Measurements from ENCODE around the gene GOLGA7B.

The GOLGA7B gene

GRCh38 chr10:97898429-97898828 lies 48.8 kb downstream of the GOLGA7B start:
- DNase-seq = no peak

GRCh38 chr10:97901381-97901780 lies 51.7 kb downstream of the GOLGA7B start:
- no peak for DNase-seq

GRCh38 chr10:97903128-97904017 lies 53.7 kb downstream of the GOLGA7B start:
- DNase-seq = no peak

- DNase-seq = no peak
Observed at GRCh38 chr10:97904018-97904381, 54.4 kb downstream of the GOLGA7B start.

- no peak for DNase-seq
Observed at GRCh38 chr10:97904576-97904975, 54.9 kb downstream of the GOLGA7B start.

- no peak for DNase-seq
Observed at GRCh38 chr10:97905276-97905675, 55.6 kb downstream of the GOLGA7B start.

GRCh38 chr10:97907211-97907610 lies 57.6 kb downstream of the GOLGA7B start:
- no peak for DNase-seq

GRCh38 chr10:97907830-97908229 lies 58.2 kb downstream of the GOLGA7B start:
- no peak for DNase-seq

GRCh38 chr10:97910661-97911060 lies 61.0 kb downstream of the GOLGA7B start:
- no peak for DNase-seq

GRCh38 chr10:97911217-97911616 lies 61.6 kb downstream of the GOLGA7B start:
- no peak for DNase-seq

- no peak for DNase-seq
Observed at GRCh38 chr10:97913193-97913592, 63.5 kb downstream of the GOLGA7B start.

- no peak for DNase-seq
Observed at GRCh38 chr10:97913614-97914013, 64.0 kb downstream of the GOLGA7B start.

GRCh38 chr10:97914171-97914836 lies 64.7 kb downstream of the GOLGA7B start:
- DNase-seq = no peak

GRCh38 chr10:97914837-97915211 lies 65.2 kb downstream of the GOLGA7B start:
- peak; percentile 2 to 19 for DNase-seq

- no peak for DNase-seq
Observed at GRCh38 chr10:97915346-97916131, 65.9 kb downstream of the GOLGA7B start.

- no peak for DNase-seq
Observed at GRCh38 chr10:97916586-97916985, 66.9 kb downstream of the GOLGA7B start.

- no peak for DNase-seq
Observed at GRCh38 chr10:97919012-97919411, 69.4 kb downstream of the GOLGA7B start.

- no peak for DNase-seq
Observed at GRCh38 chr10:97920865-97921264, 71.2 kb downstream of the GOLGA7B start.
